ENCODE results near the gene ABHD8.

The ABHD8 gene

DNA sequence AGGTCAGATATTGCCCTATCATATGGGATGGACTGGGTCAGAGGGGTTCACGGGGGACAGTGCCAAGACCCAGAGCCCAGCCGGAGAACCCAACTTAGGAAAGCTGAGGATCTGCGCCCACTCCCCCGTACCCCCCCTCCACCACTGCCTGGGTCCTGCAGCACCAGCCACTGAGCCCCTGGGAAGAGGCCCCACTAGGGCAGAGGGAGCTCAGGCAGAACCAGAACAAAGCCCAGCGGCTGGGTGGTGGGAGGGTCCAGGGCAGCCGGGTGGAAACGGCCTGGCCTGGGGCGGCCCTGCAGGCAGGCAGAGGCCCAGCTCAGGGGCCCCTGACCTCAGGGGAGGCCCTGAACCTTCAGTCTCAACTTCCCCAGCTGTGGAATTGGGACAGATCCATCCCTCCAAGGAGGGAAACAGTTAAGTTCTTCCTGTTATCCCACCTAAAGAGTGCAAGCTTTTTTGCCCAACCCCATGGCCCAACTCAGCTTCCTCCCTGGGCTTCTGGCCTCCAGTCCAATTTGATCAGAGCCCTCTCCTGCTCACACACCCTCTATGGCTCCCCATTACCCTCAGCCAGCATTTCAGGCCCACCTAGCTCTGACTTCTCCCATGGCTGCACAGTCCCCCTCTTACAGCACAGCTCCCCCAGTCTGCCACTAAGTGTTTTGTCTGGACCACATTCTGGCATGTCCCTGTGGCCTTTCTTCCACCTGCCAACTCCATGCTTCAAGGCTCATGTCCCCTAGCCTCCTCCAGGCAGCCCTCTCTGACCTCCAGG lies 60.6 kb downstream of the ABHD8 start:
- peak overlapping the region; percentile 91; the same call in 1 of the 2 replicates for H3K4me3 ChIP-seq (ENCODE audit: low read length)
- H3K27me3 ChIP-seq (ENCODE audit: insufficient read depth, low read length): no peaks in the 10 kb centered on the region
- H3K9ac ChIP-seq (ENCODE audit: low read depth, low read length): peak overlapping the region; percentile 27; the same call in 1 of the 2 replicates
- peaks cover 29% of the 10 kb centered on the region for H3K36me3 ChIP-seq (ENCODE audit: insufficient read depth, low read depth, low read length)
- H3K4me1 ChIP-seq (ENCODE audit: insufficient read depth, low read length): peaks cover 11% of the 10 kb centered on the region; the same call in 1 of the 2 replicates
- H3K27ac ChIP-seq (ENCODE audit: low read length): no peak overlapping the region
- no peaks in the 10 kb centered on the region for H3K9me3 ChIP-seq (ENCODE audit: insufficient read depth, low read depth, low read length)

All from iPS-20b (cell line).